GM21390 (cell line): ENCODE measurements around the gene HIPK1.
"Not testable (repeated sequence)": the region's sequence is repeated elsewhere in the genome, so short reads cannot be mapped to it uniquely, and the experiment has no call there.

ENCODE experiments used
- ATAC-seq: cut with Tn5 transposase; IDR thresholded peaks from one replicate; pipeline ENCODE4 v1.9.1; 2021; ENCODE audit not compliant: unreplicated experiment

Gene HIPK1

GRCh38 chr1:113981962-113982931, 53.1 kb downstream of the HIPK1 start:
- no peak for ATAC-seq

GRCh38 chr1:113982949-113983348, 53.8 kb downstream of the HIPK1 start:
- ATAC-seq = no peak

GRCh38 chr1:113983391-113983790, 54.3 kb downstream of the HIPK1 start:
- no peak for ATAC-seq

GRCh38 chr1:113983826-113984225, 54.7 kb downstream of the HIPK1 start:
- no peak for ATAC-seq

- no peak for ATAC-seq
These were observed 55.6 kb downstream of the HIPK1 start for GRCh38 chr1:113984710-113985109.

GRCh38 chr1:113986802-113987201, 57.7 kb downstream of the HIPK1 start:
- no peak for ATAC-seq

- no peak for ATAC-seq
These were observed 58.1 kb downstream of the HIPK1 start for GRCh38 chr1:113987259-113987658.

GRCh38 chr1:113990530-113990929, 61.4 kb downstream of the HIPK1 start:
- ATAC-seq = no peak

- ATAC-seq = no peak
These were observed 61.8 kb downstream of the HIPK1 start for GRCh38 chr1:113990961-113991360.

- ATAC-seq = no peak
These were observed 62.4 kb downstream of the HIPK1 start for GRCh38 chr1:113991467-113991997.

- no peak for ATAC-seq
These were observed 63.9 kb downstream of the HIPK1 start for GRCh38 chr1:113993072-113993471.

GRCh38 chr1:113993766-113994165, 64.6 kb downstream of the HIPK1 start:
- ATAC-seq = no peak

GRCh38 chr1:113995382-113995781, 66.3 kb downstream of the HIPK1 start:
- ATAC-seq = no peak

- ATAC-seq = no peak
These were observed 69.2 kb downstream of the HIPK1 start for GRCh38 chr1:113998361-113998760.

GRCh38 chr1:113999233-113999632, 70.1 kb downstream of the HIPK1 start:
- ATAC-seq = no peak

- ATAC-seq = no peak
These were observed 70.7 kb downstream of the HIPK1 start for GRCh38 chr1:113999799-114000198.

- ATAC-seq = no peak
These were observed 71.3 kb downstream of the HIPK1 start for GRCh38 chr1:114000406-114000805.

GRCh38 chr1:114002492-114003239, 73.5 kb downstream of the HIPK1 start:
- no peak for ATAC-seq

- ATAC-seq = no peak
These were observed 74.3 kb downstream of the HIPK1 start for GRCh38 chr1:114003431-114003830.

GRCh38 chr1:114006825-114007224, 77.7 kb downstream of the HIPK1 start:
- ATAC-seq = not testable (repeated sequence)

- no peak for ATAC-seq
These were observed 79.4 kb downstream of the HIPK1 start for GRCh38 chr1:114008480-114008941.

- no peak for ATAC-seq
These were observed 79.9 kb downstream of the HIPK1 start for GRCh38 chr1:114008993-114009392.
